HepG2 (cell line): ENCODE results near the gene DDRGK1. TPM values are rescaled to one million over a fixed set of nuclear protein-coding genes. Genes with fewer than 3 reads are reported as not detected.

ENCODE experiments used
- ATAD3A ChIP-seq: sonication (generic); formaldehyde crosslinking; IDR thresholded peaks from 2 replicates; pipeline ENCODE4 v1.4.0; 2020; ENCODE audit warnings: missing genetic modification reagents
- DPF2 ChIP-seq: sonication (generic); formaldehyde crosslinking; IDR thresholded peaks from 2 replicates; pipeline ENCODE4 v1.4.0; 2020; ENCODE audit warnings: mild to moderate bottlenecking, low read depth, missing genetic modification reagents, borderline replicate concordance
- GATAD1 ChIP-seq: IDR thresholded peaks from 2 replicates; pipeline ENCODE4 v1.6.1; 2016; ENCODE audit warnings: missing genetic modification reagents, missing compliant biosample characterization
- IRX3 ChIP-seq: sonication (generic); formaldehyde crosslinking; IDR thresholded peaks from 2 replicates; pipeline ENCODE4 v1.8.1; 2023; ENCODE audit warnings: mild to moderate bottlenecking, low read depth, missing genetic modification reagents, borderline replicate concordance
- MIER2 ChIP-seq: IDR thresholded peaks from 2 replicates; pipeline ENCODE4 v1.6.1; 2016; ENCODE audit warnings: missing biosample characterization, missing genetic modification reagents
- MXI1 ChIP-seq: IDR thresholded peaks from 3 replicates; pipeline ENCODE4 v1.6.1; 2012; ENCODE audit warnings: low read depth, low read length, inconsistent platforms, borderline replicate concordance
- NFKBIZ ChIP-seq: IDR thresholded peaks from 2 replicates; pipeline ENCODE4 v1.6.1; 2018; ENCODE audit warnings: missing genetic modification reagents, missing compliant biosample characterization
- NONO ChIP-seq, 2 experiments: fragments of 450-650 bp in 1 of 2; sonication (generic) in 1 of 2; formaldehyde crosslinking in 1 of 2; IDR thresholded peaks in 1 of 2; conservative IDR thresholded peaks in 1 of 2; 2 replicates each; pipeline versions ENCODE4 v1.6.1 to v1.8.0; 2017 to 2022; ENCODE audit warnings: mild to moderate bottlenecking in 1 of 2, missing genetic modification reagents in 1 of 2, moderate library complexity in 1 of 2
- NR2C2 ChIP-seq: sonication (generic); formaldehyde crosslinking; IDR thresholded peaks from 2 replicates; pipeline ENCODE4 v1.4.0; 2020; ENCODE audit warnings: missing genetic modification reagents, mild to moderate bottlenecking, moderate library complexity, borderline replicate concordance
- SP2 ChIP-seq: sonication (generic); formaldehyde crosslinking; IDR thresholded peaks from 2 replicates; pipeline ENCODE4 v1.5.1; 2020; ENCODE audit warnings: mild to moderate bottlenecking, missing genetic modification reagents
- SRF ChIP-seq: IDR thresholded peaks from 2 replicates; pipeline ENCODE4 v1.6.1; 2011; ENCODE audit warnings: mild to moderate bottlenecking, low read depth, low read length, moderate library complexity
- TAF1 ChIP-seq: sonication (generic); formaldehyde crosslinking; IDR thresholded peaks from 2 replicates; pipeline ENCODE4 v1.4.0; 2020; ENCODE audit warnings: missing genetic modification reagents
- U2AF1 ChIP-seq: fragments of 200-400 bp; formaldehyde crosslinking; optimal IDR thresholded peaks from 2 replicates; pipeline ENCODE3; 2017; ENCODE audit warnings: mild to moderate bottlenecking, low read depth, low read length
- ZNF333 ChIP-seq: sonication (generic); formaldehyde crosslinking; IDR thresholded peaks from 2 replicates; pipeline ENCODE4 v1.4.0; 2020; ENCODE audit warnings: mild to moderate bottlenecking, missing genetic modification reagents, borderline replicate concordance
- ZNF34 ChIP-seq: sonication (generic); formaldehyde crosslinking; IDR thresholded peaks from 2 replicates; pipeline ENCODE4 v1.4.0; 2020; ENCODE audit warnings: mild to moderate bottlenecking, missing genetic modification reagents, borderline replicate concordance
- ZNF543 ChIP-seq: sonication (generic); formaldehyde crosslinking; IDR thresholded peaks from 2 replicates; pipeline ENCODE4 v1.4.0; 2020; ENCODE audit warnings: mild to moderate bottlenecking, missing genetic modification reagents
- ZNF550 ChIP-seq: sonication (generic); formaldehyde crosslinking; IDR thresholded peaks from 2 replicates; pipeline ENCODE4 v1.4.0; 2020; ENCODE audit warnings: mild to moderate bottlenecking, missing genetic modification reagents, borderline replicate concordance
- ZNF577 ChIP-seq: sonication (generic); formaldehyde crosslinking; IDR thresholded peaks from 2 replicates; pipeline ENCODE4 v1.4.0; 2020; ENCODE audit warnings: mild to moderate bottlenecking, low read depth, missing genetic modification reagents, borderline replicate concordance
- ZNF644 ChIP-seq: IDR thresholded peaks from 2 replicates; pipeline ENCODE4 v1.6.1; 2016; ENCODE audit warnings: low read depth
- ZNF713 ChIP-seq: sonication (generic); formaldehyde crosslinking; IDR thresholded peaks from 2 replicates; pipeline ENCODE4 v1.4.0; 2020; ENCODE audit warnings: mild to moderate bottlenecking, missing genetic modification reagents
- polyA plus RNA-seq, 8 experiments: library from polyadenylated mRNA; depleted of rRNA in 3 of 8; stranded (reverse) in 7 of 8; unstranded in 1 of 8; fragments of >200 nt; fragmentation: Illumina TruSeq in 4 of 8; extraction: Trizol in 4 of 8; gene quantifications; 2 replicates each; pipeline versions ENCODE4 v1.2.1 to v1.2.3, GENCODE V29; 2011 to 2016; ENCODE audit warnings: low read depth in 4 of 8, missing spikeins in 1 of 8, mixed read lengths in 1 of 8; ENCODE audit not compliant: insufficient read depth in 1 of 8
- total RNA-seq, 5 experiments: library from RNA; depleted of rRNA; stranded (reverse); fragments of >200 nt; fragmentation: Illumina TruSeq; extraction: Trizol; gene quantifications; 2 replicates each; pipeline ENCODE4 v1.2.3, GENCODE V29; 2016; ENCODE audit warnings: low read depth in 1 of 5
- TF ChIP-seq, protein P1 (sequence below): sonication (generic); formaldehyde crosslinking; IDR thresholded peaks from 2 replicates; pipeline ENCODE4 v1.5.1; 2020; ENCODE audit warnings: missing genetic modification reagents, mild to moderate bottlenecking, borderline replicate concordance
- TF ChIP-seq, protein P2 (sequence below): sonication (generic); formaldehyde crosslinking; IDR thresholded peaks from 2 replicates; pipeline ENCODE4 v1.4.0; 2020; ENCODE audit warnings: missing genetic modification reagents; ENCODE audit errors: not compliant biosample characterization
- TF ChIP-seq, protein P3 (sequence below): sonication (generic); formaldehyde crosslinking; IDR thresholded peaks from 2 replicates; pipeline ENCODE4 v1.8.1; 2023; ENCODE audit warnings: mild to moderate bottlenecking, moderate library complexity, missing genetic modification reagents
- TF ChIP-seq, protein P4 (sequence below): sonication (generic); formaldehyde crosslinking; IDR thresholded peaks from 2 replicates; pipeline ENCODE4 v1.8.0; 2022; ENCODE audit warnings: low read depth, missing genetic modification reagents

The DDRGK1 gene
- total and polyA plus RNA-seq, 2 of the 13 experiments (the other 11 are each of a cell fraction or from before 2014, with no cell fraction given): 96.7 to 149 TPM

DNA sequence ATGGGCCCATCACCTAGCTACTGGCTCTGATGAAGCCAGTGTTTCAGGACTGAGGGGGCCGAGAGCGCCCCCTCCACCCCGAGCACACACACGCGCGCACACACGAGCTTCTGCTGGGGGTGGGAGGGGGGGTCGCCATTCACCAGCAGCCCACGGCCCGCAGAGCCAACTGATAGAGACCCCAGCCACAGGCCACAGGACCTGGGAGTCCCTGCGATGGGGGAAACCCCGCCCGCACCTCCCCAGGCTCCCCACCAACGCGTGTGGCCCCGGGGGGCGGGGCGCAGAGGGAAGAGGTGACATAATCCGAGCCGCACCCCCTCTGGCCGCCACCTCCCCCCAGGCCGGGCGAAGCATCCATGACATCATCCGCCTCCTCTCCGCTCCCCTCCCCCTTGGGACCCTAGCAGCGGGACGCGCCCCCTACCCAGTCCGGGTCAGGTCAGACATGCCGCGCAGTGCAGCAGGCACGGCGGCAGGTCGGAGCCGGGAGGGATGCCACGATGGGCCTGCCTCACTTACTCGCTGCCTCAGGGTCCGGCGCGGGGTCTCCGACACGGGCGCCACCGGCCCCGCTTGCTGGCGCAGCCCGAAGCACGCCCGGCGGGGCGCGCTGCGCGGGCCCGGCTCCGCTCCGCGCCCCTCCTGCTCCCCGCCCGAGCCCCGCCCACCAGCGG is 31.4 kb downstream of the DDRGK1 start, which contains the start of gene LZTS3 (continued):
- TF ChIP-seq, protein P1, sequence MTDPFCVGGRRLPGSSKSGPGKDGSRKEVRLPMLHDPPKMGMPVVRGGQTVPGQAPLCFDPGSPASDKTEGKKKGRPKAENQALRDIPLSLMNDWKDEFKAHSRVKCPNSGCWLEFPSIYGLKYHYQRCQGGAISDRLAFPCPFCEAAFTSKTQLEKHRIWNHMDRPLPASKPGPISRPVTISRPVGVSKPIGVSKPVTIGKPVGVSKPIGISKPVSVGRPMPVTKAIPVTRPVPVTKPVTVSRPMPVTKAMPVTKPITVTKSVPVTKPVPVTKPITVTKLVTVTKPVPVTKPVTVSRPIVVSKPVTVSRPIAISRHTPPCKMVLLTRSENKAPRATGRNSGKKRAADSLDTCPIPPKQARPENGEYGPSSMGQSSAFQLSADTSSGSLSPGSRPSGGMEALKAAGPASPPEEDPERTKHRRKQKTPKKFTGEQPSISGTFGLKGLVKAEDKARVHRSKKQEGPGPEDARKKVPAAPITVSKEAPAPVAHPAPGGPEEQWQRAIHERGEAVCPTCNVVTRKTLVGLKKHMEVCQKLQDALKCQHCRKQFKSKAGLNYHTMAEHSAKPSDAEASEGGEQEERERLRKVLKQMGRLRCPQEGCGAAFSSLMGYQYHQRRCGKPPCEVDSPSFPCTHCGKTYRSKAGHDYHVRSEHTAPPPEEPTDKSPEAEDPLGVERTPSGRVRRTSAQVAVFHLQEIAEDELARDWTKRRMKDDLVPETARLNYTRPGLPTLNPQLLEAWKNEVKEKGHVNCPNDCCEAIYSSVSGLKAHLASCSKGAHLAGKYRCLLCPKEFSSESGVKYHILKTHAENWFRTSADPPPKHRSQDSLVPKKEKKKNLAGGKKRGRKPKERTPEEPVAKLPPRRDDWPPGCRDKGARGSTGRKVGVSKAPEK (CRISPR knock-in tag): no peak
- TF ChIP-seq TAF1 (CRISPR knock-in tag) (no peak), SRF (no peak), IRX3 (CRISPR knock-in tag) (peak; percentile 62), ZNF713 (0 out of 2 replicates have a peak, but pooled peaks have one; percentile 71), MXI1 (peak; percentile 81; the same call in 1 of the 3 replicates), ZNF333 (CRISPR knock-in tag) (no peak), ZNF550 (CRISPR knock-in tag) (0 out of 2 replicates have a peak, but pooled peaks have one; percentile 52), SP2 (CRISPR knock-in tag) (no peak), NFKBIZ (CRISPR knock-in tag) (peak; percentile 3; the same call in 1 of the 2 replicates), DPF2 (CRISPR knock-in tag) (no peak), ATAD3A (no peak), NONO (IDR thresholded peaks at IDR 0.05) (no peak), NONO (CRISPR knock-in tag; conservative IDR thresholded peaks at IDR 0.05) (no peak), NR2C2 (CRISPR knock-in tag) (no peak), U2AF1 (no peak), ZNF543 (CRISPR knock-in tag) (no peak; the same call in 1 of the 2 replicates), ZNF644 (no peak), MIER2 (CRISPR knock-in tag) (no peak), ZNF577 (CRISPR knock-in tag) (0 out of 2 replicates have a peak, but pooled peaks have one; percentile 7), GATAD1 (CRISPR knock-in tag) (peak; percentile 28), ZNF34 (CRISPR knock-in tag) (no peak)
- TF ChIP-seq, protein P2, sequence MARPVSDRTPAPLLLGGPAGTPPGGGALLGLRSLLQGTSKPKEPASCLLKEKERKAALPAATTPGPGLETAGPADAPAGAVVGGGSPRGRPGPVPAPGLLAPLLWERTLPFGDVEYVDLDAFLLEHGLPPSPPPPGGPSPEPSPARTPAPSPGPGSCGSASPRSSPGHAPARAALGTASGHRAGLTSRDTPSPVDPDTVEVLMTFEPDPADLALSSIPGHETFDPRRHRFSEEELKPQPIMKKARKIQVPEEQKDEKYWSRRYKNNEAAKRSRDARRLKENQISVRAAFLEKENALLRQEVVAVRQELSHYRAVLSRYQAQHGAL: no peak
- TF ChIP-seq, protein P3, sequence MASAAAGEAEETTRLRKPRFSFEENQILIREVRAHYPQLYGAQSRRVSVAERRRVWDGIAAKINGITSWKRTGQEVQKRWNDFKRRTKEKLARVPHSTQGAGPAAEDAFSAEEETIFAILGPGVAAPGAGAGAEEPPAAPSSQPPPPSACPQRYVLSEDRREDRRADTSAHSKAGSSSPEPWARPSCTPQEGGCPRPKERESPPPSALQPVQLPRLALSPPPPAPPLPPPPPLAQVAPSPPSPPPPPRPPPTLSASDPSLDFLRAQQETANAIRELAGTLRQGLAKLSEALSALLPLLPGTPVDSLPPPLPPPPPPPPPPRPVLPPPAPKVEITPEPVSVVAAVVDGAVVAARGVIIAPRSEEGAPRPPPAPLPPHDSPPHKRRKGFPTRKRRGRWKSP (CRISPR knock-in tag): peak; percentile 62; the same call in 1 of the 2 replicates
- TF ChIP-seq, protein P4, sequence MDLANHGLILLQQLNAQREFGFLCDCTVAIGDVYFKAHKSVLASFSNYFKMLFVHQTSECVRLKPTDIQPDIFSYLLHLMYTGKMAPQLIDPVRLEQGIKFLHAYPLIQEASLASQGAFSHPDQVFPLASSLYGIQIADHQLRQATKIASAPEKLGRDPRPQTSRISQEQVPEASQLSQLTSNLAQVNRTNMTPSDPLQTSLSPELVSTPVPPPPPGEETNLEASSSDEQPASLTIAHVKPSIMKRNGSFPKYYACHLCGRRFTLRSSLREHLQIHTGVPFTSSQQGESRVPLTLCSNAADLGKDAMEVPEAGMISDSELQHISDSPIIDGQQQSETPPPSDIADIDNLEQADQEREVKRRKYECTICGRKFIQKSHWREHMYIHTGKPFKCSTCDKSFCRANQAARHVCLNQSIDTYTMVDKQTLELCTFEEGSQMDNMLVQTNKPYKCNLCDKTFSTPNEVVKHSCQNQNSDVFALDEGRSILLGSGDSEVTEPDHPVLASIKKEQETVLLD: 0 out of 2 replicates have a peak, but pooled peaks have one; percentile 12
